Loucy (cell line): ENCODE results near the gene GEMIN8.

Experiments
- H2AFZ ChIP-seq: fragments of 200-600 bp; sonication (generic); 2 replicates; pipeline ENCODE4 v1.6.0; 2016; ENCODE audit warnings: antibody characterized with exemption, mild to moderate bottlenecking, low read length, moderate library complexity
- H3F3A ChIP-seq: fragments of 200-600 bp; 2 replicates; pipeline ENCODE4 v1.6.0; 2016; ENCODE audit warnings: antibody characterized with exemption, low read depth, mild to moderate bottlenecking
- H3K27me3 ChIP-seq: fragments of 200-600 bp; sonication (generic); 2 replicates; pipeline ENCODE4 v1.6.1; 2014; ENCODE audit warnings: low read length, mild to moderate bottlenecking; ENCODE audit not compliant: insufficient read depth, poor library complexity, severe bottlenecking
- H3K36me3 ChIP-seq: fragments of 200-600 bp; sonication (generic); 2 replicates; pipeline ENCODE4 v1.6.1; 2016; ENCODE audit warnings: low read length; ENCODE audit not compliant: insufficient read depth
- H3K4me1 ChIP-seq: fragments of 200-600 bp; sonication (generic); 2 replicates; pipeline ENCODE4 v1.5.1; 2014; ENCODE audit warnings: low read length, mild to moderate bottlenecking; ENCODE audit not compliant: insufficient read depth, poor library complexity, severe bottlenecking
- H3K4me2 ChIP-seq: fragments of 200-600 bp; sonication (generic); 2 replicates; pipeline ENCODE4 v1.6.0; 2014; ENCODE audit warnings: antibody characterized with exemption, low read length, low read depth, mild to moderate bottlenecking; ENCODE audit not compliant: poor library complexity, severe bottlenecking
- H3K4me3 ChIP-seq: fragments of 200-600 bp; sonication (generic); 2 replicates; pipeline ENCODE4 v1.5.1; 2014; ENCODE audit warnings: low read length, mild to moderate bottlenecking, mixed read lengths; ENCODE audit not compliant: poor library complexity, severe bottlenecking
- H3K79me2 ChIP-seq: fragments of 200-600 bp; sonication (generic); 2 replicates; pipeline ENCODE4 v1.6.1; 2014; ENCODE audit warnings: low read length; ENCODE audit not compliant: insufficient read depth
- H3K9ac ChIP-seq: fragments of 200-600 bp; sonication (generic); 2 replicates; pipeline ENCODE4 v1.6.0; 2014; ENCODE audit warnings: mild to moderate bottlenecking, low read depth, low read length, moderate library complexity; ENCODE audit not compliant: poor library complexity, severe bottlenecking
- H3K9me2 ChIP-seq: fragments of 200-600 bp; sonication (generic); replicated peaks from 2 replicates; pipeline ENCODE4 v1.6.1; 2016; ENCODE audit warnings: low read depth, low read length, mixed read lengths
- H3K9me3 ChIP-seq: fragments of 200-600 bp; sonication (generic); 2 replicates; pipeline ENCODE4 v1.6.1; 2014; ENCODE audit warnings: mild to moderate bottlenecking, antibody characterized with exemption, low read length, low read depth; ENCODE audit not compliant: insufficient read depth
- H4K20me1 ChIP-seq: fragments of 200-600 bp; sonication (generic); 2 replicates; pipeline ENCODE4 v1.6.0; 2014; ENCODE audit warnings: antibody characterized with exemption, low read length, mild to moderate bottlenecking; ENCODE audit not compliant: insufficient read depth, poor library complexity, severe bottlenecking
- EZH2phosphoT487 ChIP-seq: fragments of 200-600 bp; IDR thresholded peaks from 2 replicates; pipeline ENCODE4 v1.6.1; 2018; ENCODE audit warnings: antibody characterized with exemption, mild to moderate bottlenecking, moderate library complexity, borderline replicate concordance
- TF ChIP-seq, protein P1 (sequence below): fragments of 200-600 bp; sonication (generic); conservative IDR thresholded peaks from 2 replicates; pipeline ENCODE4 v1.5.1; 2014; ENCODE audit warnings: mild to moderate bottlenecking, antibody characterized with exemption, low read length

The GEMIN8 gene

GRCh38 chrX:13966793-13967125 lies 62.9 kb downstream of the GEMIN8 start:
- no peaks in the 10 kb centered on the region for H3K4me1 ChIP-seq
- H3K4me3 ChIP-seq, result no peak overlapping the region
- TF ChIP-seq, protein P1, sequence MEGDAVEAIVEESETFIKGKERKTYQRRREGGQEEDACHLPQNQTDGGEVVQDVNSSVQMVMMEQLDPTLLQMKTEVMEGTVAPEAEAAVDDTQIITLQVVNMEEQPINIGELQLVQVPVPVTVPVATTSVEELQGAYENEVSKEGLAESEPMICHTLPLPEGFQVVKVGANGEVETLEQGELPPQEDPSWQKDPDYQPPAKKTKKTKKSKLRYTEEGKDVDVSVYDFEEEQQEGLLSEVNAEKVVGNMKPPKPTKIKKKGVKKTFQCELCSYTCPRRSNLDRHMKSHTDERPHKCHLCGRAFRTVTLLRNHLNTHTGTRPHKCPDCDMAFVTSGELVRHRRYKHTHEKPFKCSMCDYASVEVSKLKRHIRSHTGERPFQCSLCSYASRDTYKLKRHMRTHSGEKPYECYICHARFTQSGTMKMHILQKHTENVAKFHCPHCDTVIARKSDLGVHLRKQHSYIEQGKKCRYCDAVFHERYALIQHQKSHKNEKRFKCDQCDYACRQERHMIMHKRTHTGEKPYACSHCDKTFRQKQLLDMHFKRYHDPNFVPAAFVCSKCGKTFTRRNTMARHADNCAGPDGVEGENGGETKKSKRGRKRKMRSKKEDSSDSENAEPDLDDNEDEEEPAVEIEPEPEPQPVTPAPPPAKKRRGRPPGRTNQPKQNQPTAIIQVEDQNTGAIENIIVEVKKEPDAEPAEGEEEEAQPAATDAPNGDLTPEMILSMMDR, result no peak
- no peak for TF ChIP-seq EZH2phosphoT487

GRCh38 chrX:13966071-13966792 lies 63.5 kb downstream of the GEMIN8 start:
- Histone ChIP-seq H3K4me2 (no peak overlapping the region), H3K27me3 (no peaks in the 10 kb centered on the region), H3K36me3 (no peaks in the 10 kb centered on the region), H3K9me3 (no peaks in the 10 kb centered on the region), H4K20me1 (no peaks in the 10 kb centered on the region), H3K9me2 (no peaks in the 10 kb centered on the region), H3F3A (no peaks in the 10 kb centered on the region), H3K9ac (no peak overlapping the region), H2AFZ (no peak overlapping the region), H3K4me1 (no peaks in the 10 kb centered on the region), H3K4me3 (no peak overlapping the region), H3K79me2 (no peaks in the 10 kb centered on the region)
- TF ChIP-seq, protein P1, result no peak
- no peak for TF ChIP-seq EZH2phosphoT487

More at GRCh38 chrX:13966793-13967125, 62.9 kb downstream of the GEMIN8 start:
- Histone ChIP-seq H3K9me2 (no peaks in the 10 kb centered on the region), H4K20me1 (no peaks in the 10 kb centered on the region), H3K9me3 (no peaks in the 10 kb centered on the region), H2AFZ (no peak overlapping the region), H3K27me3 (no peaks in the 10 kb centered on the region), H3K36me3 (no peaks in the 10 kb centered on the region), H3F3A (no peaks in the 10 kb centered on the region), H3K79me2 (no peaks in the 10 kb centered on the region), H3K9ac (no peak overlapping the region), H3K4me2 (no peak overlapping the region)

- Histone ChIP-seq H3K9me3 (no peaks in the 10 kb centered on the region), H3K4me3 (no peak overlapping the region), H3K36me3 (no peaks in the 10 kb centered on the region), H2AFZ (no peak overlapping the region), H3K4me2 (no peak overlapping the region), H3K9ac (no peak overlapping the region), H3K27me3 (no peaks in the 10 kb centered on the region), H3F3A (no peaks in the 10 kb centered on the region), H3K9me2 (no peaks in the 10 kb centered on the region), H3K79me2 (no peaks in the 10 kb centered on the region), H4K20me1 (no peaks in the 10 kb centered on the region), H3K4me1 (no peaks in the 10 kb centered on the region)
- TF ChIP-seq, protein P1, result no peak
- no peak for TF ChIP-seq EZH2phosphoT487
These were observed 64.2 kb downstream of the GEMIN8 start for GRCh38 chrX:13965531-13965930.
